Activated CD4-positive, alpha-beta T cell treated with anti-CD3 and anti-CD28 coated beads, Interleukin-2, Interleukin-4, amounts not matched to agents 100 ng/mL and 50 ng/mL, durations not matched to agents 16 hours and 8 hours (primary cell): ENCODE measurements around the gene CORO7.
A peak's percentile ranks its signal among the peaks of the same experiment; 100 is the strongest.

ENCODE experiments used
- DNase-seq: peaks from one replicate; pipeline ENCODE4 v3.0.0-alpha.2; 2020; ENCODE audit warnings: low spot score

Gene CORO7

DNA sequence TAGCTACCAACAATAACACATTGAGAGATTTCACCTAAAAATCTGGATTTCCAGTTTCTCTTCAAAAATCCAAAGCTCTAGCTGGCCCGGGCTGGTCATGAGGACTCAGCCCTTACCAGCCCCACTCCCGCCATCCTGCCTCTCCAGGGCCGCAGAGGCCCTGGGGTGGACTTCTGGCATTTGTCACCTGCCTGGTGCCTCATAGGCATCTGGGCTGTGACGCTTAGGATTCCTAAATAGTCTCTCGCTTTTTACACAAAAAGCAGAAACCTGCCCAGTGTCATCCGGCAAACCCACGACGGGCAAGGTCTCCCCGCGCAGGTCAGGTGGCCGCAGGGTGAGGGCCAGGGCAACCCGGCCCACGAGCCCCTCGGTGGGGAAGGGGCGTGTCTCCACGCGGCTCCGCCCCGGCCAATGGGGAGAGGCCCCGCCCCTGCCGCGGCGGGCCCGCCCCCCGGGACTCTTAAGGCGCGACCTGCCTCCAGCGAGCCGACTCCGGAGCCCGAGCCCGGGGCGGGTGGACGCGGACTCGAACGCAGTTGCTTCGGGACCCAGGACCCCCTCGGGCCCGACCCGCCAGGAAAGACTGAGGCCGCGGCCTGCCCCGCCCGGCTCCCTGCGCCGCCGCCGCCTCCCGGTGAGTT, 44.9 kb downstream of the CORO7 start, which contains the start of gene VASN:
Gene VASN (plus strand): TSS at position 492 of the 644 bp plus-strand sequence. CDS start 9,030 bp downstream, outside the sequence.
- DNase-seq = peak; percentile 53

DNA sequence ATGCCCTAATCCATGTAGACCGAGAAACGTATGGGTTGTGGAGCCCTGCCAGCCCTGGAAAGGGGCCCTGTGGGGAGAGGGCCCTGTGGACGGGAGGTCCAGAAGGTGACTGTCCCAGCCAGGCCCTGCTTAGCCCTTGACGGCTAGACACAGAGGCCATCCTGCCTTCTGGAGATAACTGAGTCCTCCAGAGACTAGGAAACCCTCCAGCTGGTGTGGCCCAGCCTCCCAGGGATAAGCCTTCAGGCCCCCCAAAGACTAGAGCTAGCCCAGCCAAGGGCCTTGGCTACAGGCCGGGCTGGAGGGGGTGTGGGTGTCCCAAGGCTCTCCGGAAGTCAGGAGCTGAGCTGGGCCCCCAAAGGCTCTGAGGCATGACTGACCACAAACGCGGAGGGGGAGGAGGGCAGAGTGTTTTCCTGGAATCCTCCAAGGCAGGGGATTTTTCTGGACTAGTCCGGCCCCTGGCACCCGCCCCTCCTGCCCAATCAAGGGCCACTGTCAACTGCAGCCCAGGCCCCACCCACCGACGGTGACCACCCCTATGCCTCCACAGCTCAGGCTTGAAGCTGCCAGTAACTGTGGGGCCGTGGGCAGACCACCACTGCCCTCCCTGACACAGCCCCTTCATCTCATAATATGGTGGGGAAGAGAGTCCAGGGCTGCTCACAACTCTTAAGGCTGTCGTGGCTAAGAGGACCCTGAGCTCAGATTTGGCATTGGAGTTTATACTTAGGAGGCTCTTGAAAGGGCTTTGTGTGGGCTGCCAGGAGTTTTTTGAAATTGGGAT, 45.6 kb downstream of the CORO7 start:
- DNase-seq = no peak

DNA sequence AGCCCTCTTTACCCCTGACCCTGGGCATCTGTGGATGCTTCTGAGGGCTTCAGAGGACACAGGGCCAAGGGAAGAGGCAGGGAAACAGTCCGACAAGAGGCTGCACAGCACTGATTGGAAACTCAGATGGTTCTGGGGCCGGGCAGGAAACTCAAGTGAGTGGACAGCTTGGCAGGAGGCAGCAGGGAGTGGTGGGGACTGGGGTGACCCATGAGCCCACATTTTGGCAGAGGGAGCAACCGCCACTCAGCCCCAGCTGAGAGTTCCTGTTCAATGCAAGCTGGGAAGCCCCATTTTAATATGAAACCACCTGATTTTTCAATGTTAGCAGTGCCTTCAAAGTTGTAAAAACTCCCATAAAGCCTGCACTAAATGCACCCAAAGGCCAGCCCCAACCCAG, 46.2 kb downstream of the CORO7 start:
- DNase-seq = no peak

DNA sequence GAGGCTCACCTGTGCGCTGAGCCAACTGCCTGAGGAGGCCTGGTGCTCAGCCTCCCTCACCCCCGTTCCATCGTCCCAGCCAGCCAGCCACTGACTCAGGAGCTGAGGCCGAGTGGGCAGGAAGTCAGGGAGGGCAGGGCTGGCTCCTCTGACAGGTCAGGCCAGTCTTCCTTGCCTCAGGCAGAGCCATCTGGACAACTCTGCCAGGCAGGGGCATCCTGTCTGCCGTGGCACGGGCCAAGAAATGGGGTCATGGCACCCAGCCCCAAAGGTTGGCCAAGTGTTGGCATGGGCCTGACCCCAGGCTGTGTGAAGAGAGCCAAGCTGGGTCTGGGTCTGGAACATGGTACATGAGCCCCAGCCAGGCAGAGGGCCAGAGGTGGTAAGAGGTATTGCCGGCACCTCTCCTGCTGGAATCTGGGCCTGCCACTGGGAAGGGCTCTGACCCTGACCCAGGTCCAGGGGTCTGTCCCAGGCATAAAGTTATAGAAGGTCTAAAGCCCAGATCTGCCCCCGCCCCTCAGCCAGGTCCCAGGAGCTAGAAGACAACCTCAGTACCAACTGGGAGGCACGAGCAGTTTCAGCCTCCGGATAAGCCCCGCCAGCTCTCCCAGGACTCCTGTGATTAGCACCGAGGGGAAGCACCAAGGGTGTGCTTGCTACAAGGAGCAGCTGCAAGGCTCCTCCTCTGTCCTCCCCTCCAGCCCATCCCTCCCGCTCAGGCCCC, 47.2 kb downstream of the CORO7 start:
- DNase-seq = no peak

DNA sequence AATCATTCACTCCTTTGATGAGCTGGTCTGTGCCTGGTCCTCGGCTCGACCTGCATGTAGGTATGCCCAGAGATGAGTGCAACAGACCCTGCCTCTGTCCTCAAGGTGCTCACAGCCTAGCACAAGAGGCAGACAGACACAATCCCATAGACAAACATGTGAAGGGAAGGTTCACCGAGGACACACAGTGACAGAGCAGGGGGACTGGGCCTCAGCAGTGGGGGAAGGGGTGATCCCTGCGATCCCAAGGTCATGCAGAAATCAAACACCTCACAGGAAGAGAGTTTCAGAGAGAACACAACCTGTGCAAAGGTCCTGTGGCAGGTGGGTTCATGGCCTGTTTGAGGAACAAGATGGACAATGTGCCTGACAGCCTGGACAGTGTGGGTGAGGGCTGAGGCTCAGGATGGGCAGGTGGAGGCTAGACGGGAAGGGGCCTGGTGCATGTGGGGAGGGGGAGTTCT, 49.0 kb downstream of the CORO7 start:
- DNase-seq = no peak

DNA sequence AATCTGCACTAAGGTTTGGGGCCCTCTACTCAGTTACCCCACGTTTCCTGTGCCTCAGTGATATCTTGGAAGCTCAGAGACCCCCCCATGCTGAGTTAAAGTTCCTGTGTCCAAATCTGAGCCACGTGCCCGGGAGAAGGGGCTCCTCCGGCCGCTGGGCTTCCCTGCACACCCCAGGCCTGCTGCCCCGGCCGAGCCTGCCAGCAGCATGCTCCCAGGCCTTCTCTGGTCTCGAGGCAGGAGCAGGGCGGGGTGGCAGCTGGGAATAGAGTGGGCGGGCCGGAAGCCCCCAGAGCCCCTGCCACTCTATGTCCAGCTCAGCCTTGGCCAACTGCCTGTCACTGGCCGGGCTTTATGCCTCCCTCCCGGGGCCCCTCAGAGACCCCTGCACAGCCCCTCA, 50.4 kb downstream of the CORO7 start:
- DNase-seq = no peak

DNA sequence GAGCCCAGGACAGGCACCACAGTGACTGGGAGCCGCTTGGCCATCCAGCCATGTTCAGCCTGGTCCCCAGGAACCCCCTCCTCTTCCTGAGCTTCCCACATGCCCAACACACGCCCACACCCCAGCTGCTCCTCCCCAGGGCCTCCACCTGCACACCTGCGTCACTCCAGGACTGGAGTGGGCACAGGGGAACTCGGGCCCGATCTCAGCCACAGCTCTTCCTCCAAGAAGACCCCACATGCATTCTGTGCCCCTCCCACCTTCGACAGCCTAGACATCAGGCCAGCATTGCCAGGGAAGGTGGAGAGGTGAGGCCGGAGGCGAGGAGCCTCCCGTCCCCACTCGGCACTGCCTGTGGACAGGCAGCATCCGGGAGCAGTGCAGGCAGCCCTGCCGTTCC, 50.8 kb downstream of the CORO7 start:
- no peak for DNase-seq

DNA sequence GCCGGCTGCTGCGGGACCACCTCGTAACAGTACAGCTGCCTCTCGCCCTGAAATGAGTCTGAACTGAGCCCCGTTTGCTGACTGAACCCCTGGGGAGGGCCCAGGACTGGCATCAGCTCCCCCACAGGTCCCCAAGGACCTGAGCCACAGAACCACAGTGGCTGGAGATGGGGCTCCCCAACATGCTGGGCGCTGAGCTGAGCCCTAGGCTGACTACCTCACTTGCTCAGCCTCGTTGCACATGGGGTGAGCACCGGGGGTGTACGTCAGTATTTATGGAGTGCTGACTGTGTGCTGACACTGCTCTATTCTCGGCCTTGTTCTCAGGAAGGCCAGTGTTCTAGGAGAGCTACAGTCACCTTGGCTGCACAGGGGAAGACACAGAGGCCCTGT, 51.4 kb downstream of the CORO7 start:
- no peak for DNase-seq

DNA sequence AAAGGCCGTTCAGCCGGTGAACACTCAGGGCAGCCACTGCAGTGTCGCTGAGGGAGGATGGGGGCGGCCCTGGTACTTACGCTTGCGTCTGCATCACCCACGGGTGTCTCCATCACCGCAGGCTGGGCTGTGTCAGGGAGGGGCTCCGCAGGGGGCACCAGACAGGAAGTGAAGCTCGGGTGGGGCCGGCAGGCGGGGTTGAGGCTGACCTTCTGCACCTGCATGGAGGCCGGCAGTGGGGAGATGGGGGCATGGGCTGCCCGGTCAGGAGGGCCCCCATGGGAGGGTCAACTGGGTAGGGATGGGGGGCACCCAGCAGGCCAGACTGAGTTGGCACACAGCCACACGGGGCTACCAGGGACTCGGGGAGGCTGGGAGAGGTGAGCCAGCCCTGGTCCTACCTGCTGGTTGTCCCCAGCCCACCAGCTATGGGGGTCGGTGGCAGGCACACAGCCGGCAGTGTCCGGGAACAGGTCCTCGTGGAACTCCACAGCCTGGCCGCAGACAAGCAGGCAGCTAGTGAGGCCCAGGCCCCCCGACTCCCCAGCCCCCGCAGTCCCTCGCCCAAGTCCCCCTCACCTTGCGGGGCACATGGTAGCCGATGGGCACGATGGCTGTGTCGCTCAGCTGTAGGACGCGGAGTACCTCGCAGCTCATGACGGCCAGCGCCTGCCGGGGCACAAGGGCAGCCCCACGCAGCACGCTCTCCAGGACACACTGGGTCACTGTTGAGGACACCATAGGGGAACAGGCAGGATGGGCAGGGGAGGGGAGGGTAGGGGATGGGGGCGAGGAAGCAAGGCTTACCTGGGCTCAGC, 52.0 kb downstream of the CORO7 start:
- no peak for DNase-seq

DNA sequence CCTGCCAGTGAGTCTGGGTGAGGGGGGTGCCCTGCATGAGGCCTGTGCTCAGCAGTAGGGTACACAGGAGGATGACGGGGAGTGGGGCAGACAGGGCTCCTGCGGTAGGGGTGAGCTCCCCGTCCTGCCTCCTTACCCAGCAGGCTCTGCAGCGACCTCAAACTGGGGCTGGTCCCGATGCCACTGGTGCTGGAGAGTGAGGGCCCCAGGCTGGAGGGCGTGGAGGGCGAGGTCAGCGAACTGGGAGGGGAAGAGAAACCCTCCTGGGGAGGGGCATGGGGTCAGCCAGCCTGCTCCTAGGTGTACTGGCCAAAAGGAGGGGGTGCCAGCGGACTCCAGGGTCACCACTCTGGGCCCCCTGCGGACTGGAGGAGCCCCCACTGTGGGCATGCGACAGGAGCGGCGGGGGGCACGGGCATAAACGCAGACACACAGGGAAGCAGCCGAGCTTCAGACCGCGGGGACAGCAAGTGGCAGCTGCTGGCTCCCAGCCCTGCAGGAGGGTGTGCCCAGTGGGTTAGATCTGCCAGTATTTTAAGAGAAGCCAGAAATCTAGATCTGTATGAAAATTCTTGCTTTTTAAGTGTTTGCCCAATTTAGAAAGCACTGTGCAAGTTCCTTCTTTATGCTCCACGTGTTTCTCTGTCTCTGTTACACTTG, 53.8 kb downstream of the CORO7 start:
- no peak for DNase-seq

DNA sequence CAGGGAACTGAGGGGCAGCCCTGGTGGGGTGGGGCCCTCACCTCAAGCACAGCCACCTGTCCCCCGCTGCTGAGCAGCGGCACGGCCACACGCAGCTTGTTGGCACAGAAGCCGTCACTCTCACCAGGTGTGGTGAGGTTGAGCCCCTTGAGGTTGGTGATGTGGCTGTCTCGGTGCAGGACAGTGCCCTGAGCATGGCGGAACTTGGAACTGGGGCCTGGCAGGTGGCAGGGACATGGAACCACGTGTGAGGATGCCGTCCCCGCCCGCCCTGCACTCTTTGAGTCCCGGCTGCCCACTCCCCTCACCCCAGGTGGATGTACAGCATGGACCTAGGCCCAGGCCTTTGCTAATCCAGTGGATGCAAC, 54.5 kb downstream of the CORO7 start:
- no peak for DNase-seq

DNA sequence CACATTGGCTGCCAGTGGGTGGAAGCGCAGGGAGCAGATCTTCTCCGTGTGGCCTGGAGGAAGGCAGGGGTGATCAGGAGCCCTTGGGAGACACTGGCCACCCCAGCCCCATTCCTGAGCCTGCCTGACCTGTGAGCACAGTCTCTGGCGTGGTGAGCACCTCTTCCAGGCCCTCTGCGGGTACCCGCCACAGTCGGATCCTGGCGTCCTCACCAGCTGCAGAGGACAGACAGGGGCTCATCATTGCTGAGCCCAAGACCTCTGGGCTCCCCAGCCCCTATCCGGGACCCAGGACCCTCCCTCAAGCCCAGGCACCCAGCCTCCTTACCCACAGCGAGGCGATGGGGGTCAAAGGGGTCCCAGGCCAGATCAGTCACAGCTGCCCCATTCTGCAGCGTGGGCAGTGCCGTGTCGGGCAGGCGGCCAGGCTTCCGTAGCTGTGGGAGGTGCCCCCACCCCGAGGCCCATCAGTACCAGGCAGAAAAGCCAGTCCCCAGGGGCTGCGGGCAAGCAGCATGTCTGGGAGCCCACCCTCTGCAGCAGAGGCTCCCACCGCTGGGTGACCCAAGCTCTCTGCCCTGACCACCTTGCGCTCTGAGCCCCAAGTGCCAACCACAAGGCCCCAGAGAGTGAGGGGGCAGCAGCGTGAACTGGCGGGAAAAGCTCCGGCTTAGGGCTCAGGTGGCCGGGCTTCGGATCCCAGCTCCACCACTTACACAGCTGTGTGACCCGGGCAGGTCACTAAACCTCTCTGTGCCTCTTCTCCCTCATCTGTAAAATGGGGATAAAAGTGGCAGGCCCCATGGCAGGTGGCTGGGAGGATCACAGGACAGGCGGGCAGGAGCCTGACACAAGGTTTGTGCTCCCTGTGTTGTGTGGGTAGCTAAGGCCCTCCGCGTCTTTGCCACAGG, 55.1 kb downstream of the CORO7 start:
- no peak for DNase-seq

DNA sequence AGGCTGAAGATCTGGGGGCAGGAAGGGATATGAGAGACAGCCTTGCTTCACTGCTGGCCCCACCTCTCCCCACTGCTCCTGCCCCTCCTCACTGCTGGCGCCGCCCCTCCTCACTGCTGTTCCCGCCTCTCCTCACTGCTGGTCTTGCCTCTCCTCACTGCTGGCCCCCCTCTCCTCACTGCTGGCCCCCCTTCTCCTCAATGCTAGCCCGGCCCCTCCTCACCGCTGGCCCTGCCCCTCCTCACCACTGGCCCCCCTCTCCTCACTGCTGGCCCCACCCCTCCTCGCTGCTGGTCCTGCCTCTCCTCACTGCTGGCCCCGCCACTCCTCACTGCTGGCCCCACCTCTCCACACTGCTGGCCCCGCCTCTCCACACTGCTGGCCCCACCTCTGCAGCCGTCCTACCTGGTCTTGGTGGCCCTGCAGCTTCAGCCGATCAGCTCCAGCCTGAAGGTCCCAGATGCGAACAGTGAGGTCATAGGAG, 55.8 kb downstream of the CORO7 start:
- no peak for DNase-seq

DNA sequence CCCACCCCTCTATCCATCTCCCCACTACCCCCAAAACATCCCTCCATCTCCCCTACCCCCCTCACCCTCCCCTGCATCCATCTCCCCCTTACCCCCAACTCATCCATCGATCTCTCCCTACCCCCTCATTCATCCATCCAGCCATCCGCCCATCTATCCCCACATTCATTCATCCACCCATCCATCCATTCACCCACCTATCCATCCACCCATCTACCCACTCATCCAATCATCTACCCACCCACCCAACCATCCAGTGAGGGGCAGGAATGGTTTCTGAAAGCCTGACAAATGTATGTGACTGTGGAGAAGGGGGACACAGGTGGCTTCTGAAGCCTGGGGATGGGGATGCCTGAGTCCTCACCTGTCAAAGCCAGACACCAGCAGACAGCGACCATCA, 56.5 kb downstream of the CORO7 start:
- DNase-seq = no peak

DNA sequence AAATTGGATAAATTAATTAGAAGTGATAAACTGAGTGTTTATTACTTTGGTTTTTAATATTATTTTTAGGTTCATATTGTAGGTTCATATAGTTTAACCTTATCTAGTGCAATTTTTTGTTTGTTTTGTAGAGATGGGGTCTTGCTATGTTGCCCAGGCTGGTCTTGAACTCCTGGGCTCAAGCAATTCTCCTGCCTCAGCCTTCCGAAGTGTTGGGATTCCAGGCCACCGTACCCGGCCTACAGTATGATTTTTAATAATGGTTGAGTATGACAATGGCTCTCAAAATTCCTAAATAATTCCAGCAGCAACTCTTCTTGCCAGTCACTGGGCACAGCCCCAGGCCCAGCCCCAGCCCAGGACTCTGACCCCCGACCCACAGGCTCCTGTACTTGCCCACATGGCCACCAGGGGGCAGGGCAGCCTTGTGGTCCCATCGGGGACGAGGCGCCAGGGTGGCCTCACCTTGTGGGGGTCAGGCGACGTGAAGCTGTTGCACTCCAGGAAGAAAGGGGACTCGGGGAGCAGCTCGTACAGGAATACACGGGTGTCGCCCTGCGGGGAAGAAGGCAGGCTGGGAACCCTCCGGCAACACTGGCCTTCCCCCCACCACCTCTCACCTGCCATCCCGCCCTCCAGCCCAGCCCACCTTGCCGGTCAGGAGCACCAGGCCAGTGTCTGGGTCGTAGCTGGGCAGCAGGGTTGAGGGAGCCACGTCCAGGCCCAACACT, 57.4 kb downstream of the CORO7 start:
- DNase-seq = peak; percentile 54

DNA sequence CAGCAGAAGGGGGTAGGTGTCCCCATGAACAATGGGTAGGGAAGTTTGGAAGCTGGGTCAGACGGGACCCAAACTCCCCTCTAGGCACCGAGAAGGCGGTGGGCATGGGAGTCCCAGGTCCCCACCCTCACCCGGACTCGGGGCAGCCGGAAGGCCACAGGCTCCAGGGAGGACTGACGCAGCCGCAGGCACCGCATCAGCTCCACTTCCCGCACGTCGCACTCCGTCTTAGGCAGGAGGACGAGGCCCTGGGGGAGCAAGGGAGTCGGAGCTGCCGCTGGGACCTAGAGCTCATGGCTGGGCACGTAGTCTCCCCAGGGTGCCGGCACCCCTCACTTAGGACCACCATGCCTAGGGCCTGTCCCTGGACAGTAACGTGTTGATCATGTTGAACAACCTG, 58.2 kb downstream of the CORO7 start:
- no peak for DNase-seq

DNA sequence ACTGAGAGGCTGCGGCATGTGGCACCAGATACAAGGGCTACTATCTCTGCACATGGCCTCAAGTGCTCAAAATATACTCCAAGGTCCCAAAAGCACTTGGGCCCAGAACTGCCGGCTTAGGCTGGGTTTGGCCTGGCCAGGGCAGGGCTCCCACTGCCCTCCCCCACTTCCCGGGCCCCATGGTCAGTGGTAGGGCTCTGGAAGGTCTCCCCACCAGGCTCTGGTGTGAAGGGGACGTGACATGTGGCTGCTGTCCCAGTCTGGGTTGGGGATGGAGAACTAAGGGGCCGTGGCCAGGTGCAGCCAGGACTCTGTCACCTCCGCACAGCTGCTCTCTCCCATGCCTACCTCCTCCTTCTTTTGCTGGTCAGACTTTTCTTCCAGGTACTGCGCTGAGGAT, 59.6 kb downstream of the CORO7 start:
- DNase-seq = no peak

DNA sequence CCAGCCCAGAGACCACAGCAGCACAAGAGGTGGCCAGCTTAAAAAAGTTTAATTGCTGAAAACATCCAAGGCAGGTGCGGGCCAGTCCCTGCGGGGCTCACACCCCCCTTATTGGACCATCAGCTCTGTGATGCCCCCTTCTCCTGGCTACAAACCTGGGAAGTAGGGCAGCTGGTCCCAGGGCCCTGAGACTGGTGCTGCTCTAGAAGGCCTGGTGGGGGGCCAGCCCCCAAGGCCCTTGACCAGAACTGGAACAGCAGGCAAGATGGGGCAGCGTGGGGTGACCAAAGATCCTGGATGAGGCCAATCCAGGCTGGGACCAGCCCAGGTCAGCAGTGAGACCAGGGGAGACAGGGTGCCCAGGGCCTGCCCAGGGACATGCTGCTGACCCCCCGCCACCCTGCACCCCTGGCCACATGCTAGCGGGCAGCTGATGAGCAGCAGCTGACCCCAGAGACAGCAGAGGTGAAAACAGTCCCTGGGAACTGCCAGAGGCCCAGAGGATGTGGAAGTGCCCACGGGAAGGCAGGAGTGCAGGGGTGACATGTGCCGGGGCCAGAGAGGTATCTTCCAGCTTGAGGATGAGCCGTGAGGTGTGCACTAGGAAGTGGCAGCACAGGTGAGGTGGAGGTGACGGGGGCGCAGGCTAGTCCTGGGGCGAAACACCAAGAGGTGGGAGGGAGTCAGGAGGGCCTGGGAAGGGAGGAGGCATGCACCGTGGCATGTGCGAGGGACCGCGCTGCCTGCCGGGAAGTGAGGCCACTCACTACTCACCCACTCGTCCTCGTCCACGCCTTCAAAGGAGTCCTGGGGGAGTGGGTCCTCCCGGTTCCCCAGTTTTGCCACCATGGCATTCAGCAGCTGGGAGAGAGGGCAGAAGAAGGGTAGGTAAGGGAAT, 61.6 kb downstream of the CORO7 start:
- no peak for DNase-seq

DNA sequence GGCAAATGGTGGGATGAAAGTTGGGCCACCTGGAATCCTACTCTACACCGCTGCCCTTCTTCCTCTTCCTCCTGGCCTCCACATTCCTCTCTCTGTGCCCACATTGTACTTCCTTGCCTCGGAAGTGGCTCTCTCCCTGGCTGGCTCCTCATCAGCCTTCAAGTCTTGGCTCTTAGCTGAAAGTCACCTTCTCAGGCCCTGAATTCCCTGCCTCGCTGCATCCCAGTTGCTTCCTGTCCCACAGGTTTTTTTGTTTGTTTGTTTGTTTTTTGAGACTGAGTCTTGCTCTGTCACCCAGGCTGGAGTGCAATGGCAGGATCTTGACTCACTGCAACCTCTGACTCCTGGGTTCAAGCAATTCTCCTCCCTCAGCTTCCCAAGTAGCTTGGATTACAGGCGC, 62.7 kb downstream of the CORO7 start:
- no peak for DNase-seq
